Neutrophil (primary cell): ENCODE results near the gene ACTR1A.

Experiments used
- H3K27ac ChIP-seq: fragments of 200-600 bp; sonication (generic); 2 replicates; pipeline ENCODE4 v1.5.1; 2016; ENCODE audit warnings: mild to moderate bottlenecking, moderate library complexity
- H3K27me3 ChIP-seq: fragments of 200-600 bp; sonication (generic); 2 replicates; pipeline ENCODE4 v1.6.0; 2016; ENCODE audit warnings: mild to moderate bottlenecking
- H3K36me3 ChIP-seq: fragments of 200-600 bp; sonication (generic); 2 replicates; pipeline ENCODE4 v1.5.1; 2017
- H3K4me1 ChIP-seq, 2 experiments: fragments of 200-600 bp in 1 of 2; sonication (generic) in 1 of 2; 1 replicate in 1 of 2; 2 replicates in 1 of 2; pipeline versions ENCODE4 v1.5.1 to v1.6.1; 2013 to 2016; ENCODE audit warnings: low read depth in 1 of 2, low read length in 1 of 2, mild to moderate bottlenecking in 1 of 2, moderate library complexity in 1 of 2; ENCODE audit not compliant: control insufficient read depth in 1 of 2, insufficient read depth in 1 of 2
- H3K4me3 ChIP-seq, 2 experiments: fragments of 200-600 bp in 1 of 2; sonication (generic) in 1 of 2; 1 replicate in 1 of 2; 2 replicates in 1 of 2; pipeline ENCODE4 v1.5.1; 2013 to 2016; ENCODE audit warnings: low read depth in 1 of 2, low read length in 1 of 2, mild to moderate bottlenecking in 1 of 2, moderate library complexity in 1 of 2
- H3K9me3 ChIP-seq: fragments of 200-600 bp; sonication (generic); 2 replicates; pipeline ENCODE4 v1.5.1; 2016
- TF ChIP-seq, protein P1 (sequence below): fragments of 200-600 bp; sonication (generic); IDR thresholded peaks from 2 replicates; pipeline ENCODE4 v1.5.1; 2016; ENCODE audit warnings: antibody characterized with exemption

ACTR1A gene

DNA sequence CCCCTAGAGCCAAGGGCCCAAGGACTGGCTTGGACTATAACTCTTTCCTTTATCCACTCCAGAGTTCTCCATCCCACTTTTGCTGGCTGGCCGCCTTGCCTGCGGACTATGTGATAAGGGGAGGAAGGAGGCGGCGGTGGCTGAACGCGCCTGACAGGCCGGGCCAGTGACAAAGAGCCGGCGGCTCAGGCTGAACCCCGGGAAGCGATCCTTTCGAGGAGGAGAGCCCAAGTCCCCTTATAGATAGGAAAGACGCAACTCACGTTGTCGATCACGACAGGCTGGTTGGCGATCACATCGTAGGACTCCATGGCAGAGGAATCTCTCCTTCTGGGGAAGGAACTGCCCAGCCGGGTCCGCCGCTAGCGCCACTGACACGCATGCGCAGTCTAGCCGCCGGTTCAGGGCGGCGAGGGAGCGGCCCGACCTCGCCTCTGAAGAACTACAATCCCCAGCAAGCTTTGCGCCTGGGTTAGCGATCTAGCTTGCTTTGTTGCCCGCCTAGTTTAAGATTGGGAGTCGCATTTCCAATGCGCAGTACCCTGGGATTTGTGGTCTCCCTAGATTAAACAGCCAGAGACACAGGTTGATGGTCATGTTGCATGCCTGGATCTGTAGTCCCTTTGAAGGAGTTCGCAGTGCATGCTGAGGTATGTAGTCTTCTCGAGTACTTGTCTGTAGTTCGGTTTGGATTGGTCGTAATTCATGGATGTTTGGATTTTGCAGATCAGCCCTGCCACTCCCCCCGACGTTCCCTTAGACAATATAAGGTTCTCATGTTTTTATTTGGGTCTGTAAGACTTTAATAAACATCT, at the start of gene ACTR1A:
ACTR1A (minus strand) TSS at position 376 of the 815 bp plus-strand sequence; CDS start at position 311, 65 bp downstream.
- Histone ChIP-seq H3K27ac (peak within 1 kb of the TSS; percentile 94), H3K9me3 (no peaks in the 10 kb centered on the region), H3K36me3 (no peaks in the 10 kb centered on the region), H3K4me3 (peak within 1 kb of the TSS; percentile 65 to 100), H3K4me1 (peaks cover 49 to 50% of the 10 kb centered on the region in 2 experiments), H3K27me3 (no peaks in the 10 kb centered on the region)
- TF ChIP-seq, protein P1, sequence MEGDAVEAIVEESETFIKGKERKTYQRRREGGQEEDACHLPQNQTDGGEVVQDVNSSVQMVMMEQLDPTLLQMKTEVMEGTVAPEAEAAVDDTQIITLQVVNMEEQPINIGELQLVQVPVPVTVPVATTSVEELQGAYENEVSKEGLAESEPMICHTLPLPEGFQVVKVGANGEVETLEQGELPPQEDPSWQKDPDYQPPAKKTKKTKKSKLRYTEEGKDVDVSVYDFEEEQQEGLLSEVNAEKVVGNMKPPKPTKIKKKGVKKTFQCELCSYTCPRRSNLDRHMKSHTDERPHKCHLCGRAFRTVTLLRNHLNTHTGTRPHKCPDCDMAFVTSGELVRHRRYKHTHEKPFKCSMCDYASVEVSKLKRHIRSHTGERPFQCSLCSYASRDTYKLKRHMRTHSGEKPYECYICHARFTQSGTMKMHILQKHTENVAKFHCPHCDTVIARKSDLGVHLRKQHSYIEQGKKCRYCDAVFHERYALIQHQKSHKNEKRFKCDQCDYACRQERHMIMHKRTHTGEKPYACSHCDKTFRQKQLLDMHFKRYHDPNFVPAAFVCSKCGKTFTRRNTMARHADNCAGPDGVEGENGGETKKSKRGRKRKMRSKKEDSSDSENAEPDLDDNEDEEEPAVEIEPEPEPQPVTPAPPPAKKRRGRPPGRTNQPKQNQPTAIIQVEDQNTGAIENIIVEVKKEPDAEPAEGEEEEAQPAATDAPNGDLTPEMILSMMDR: peak; percentile 28

- Histone ChIP-seq H3K27ac (no peak overlapping the region), H3K4me3 (no peak overlapping the region), H3K9me3 (no peaks in the 10 kb centered on the region), H3K27me3 (no peaks in the 10 kb centered on the region), H3K4me1 (peaks cover 15 to 17% of the 10 kb centered on the region in 2 experiments), H3K36me3 (peaks cover 18% of the 10 kb centered on the region)
- TF ChIP-seq, protein P1: no peak
Observed at GRCh38 chr10:102550636-102551210, 48.2 kb upstream of the ACTR1A start.

DNA sequence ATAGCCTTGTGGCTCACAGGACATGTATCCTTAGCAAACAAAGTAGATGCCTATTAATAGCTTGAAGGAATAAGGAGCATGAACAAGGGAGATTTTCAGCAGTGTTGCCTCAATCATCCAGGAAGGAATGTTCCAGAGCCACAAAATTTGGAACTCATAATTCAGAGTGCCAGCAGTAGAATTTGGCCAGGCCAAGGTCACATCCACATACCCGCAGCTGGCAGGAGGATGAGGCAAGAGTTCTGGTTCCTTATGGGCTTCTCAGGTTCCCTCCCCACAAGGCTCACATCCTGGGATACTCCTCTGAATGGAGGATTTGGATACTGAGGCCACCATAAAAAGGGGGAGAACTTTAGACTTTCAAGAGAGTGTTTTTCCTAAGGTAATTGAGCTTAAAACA, 47.0 kb upstream of the ACTR1A start:
- H3K36me3 ChIP-seq: peaks cover 18% of the 10 kb centered on the region
- H3K4me1 ChIP-seq: peaks cover 15 to 17% of the 10 kb centered on the region in 2 experiments
- no peaks in the 10 kb centered on the region for H3K27me3 ChIP-seq
- no peaks in the 10 kb centered on the region for H3K9me3 ChIP-seq
- H3K4me3 ChIP-seq: no peak overlapping the region
- TF ChIP-seq, protein P1: no peak
- no peak overlapping the region for H3K27ac ChIP-seq

DNA sequence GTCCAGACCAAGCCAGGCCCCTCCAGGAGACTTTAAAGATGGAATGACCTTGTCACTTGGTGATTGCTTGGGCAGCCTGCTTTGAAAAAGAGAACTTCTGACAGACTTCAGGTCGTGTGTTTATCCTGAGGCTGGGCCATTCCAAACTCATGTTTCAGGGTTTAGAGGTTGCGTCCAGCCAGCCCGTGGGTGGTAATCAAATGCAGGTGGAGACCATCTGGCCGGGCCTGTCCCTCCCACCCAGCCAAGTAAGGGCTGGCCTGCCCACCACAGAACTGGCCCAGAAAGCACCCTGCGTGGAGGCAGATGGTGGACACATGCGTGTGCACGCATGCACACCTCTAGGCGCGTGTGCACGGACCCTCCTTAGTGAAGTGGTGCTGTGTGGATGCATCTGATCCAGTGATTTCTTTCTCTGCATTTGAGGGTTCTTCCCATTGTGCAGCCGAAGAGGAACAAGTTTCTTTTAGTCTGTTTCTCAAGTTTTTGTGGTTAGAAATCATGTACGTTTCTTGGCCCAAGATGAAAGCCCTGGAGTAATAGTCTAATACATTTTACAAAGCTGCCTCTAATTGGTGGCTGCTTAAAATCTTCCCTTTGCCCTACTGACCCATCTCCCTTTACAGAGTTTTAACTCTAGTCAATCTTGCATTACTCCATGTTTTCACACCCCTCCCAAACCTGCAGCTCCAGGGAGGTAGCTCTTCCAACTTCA, 44.3 kb upstream of the ACTR1A start:
- H3K27ac ChIP-seq: no peak overlapping the region
- H3K9me3 ChIP-seq: no peaks in the 10 kb centered on the region
- peaks cover 15 to 17% of the 10 kb centered on the region in 2 experiments for H3K4me1 ChIP-seq
- H3K27me3 ChIP-seq: no peaks in the 10 kb centered on the region
- no peak overlapping the region for H3K4me3 ChIP-seq
- peaks cover 13% of the 10 kb centered on the region for H3K36me3 ChIP-seq
- TF ChIP-seq, protein P1: no peak

DNA sequence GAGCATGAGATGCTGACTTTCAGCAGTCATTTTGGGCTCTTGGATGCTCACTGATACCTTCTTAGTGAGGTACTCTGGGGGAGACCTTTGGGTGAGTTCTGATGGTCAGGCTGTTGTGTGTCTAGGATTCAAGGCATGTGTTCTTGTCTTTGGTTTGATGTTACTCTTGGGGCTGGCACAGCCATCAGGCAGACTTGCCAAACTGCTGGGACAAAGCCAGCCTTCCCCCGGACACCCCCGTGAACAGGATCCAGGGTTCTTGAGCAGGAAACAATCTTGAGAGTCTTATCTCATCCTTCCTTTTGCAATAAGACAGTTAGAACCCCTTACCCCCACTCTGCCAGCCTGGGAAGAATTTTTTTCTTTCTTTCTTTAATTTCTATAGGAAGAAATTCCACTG, 43.5 kb upstream of the ACTR1A start:
- H3K9me3 ChIP-seq: no peaks in the 10 kb centered on the region
- no peak overlapping the region for H3K27ac ChIP-seq
- TF ChIP-seq, protein P1: no peak
- H3K36me3 ChIP-seq: peaks cover 8% of the 10 kb centered on the region
- peaks cover 15 to 17% of the 10 kb centered on the region in 2 experiments for H3K4me1 ChIP-seq
- no peaks in the 10 kb centered on the region for H3K27me3 ChIP-seq
- no peak overlapping the region for H3K4me3 ChIP-seq
